GM06990 (cell line): ENCODE measurements around the gene MAML3.

Experiments
- DNase-seq: peaks from one replicate; pipeline ENCODE4 v3.0.0-alpha.2; 2011; ENCODE audit not compliant: insufficient read length; ENCODE audit errors: extremely low read depth
- H3K27me3 ChIP-seq: replicated peaks from 2 replicates; pipeline ENCODE4 v1.6.0; 2011; ENCODE audit warnings: low read length; ENCODE audit not compliant: control insufficient read depth, insufficient read depth
- H3K36me3 ChIP-seq: 2 replicates; pipeline ENCODE4 v1.5.1; 2011; ENCODE audit warnings: low read length; ENCODE audit not compliant: control insufficient read depth, insufficient read depth
- H3K4me3 ChIP-seq: replicated peaks from 2 replicates; pipeline ENCODE4 v1.5.1; 2011; ENCODE audit warnings: low read depth, mild to moderate bottlenecking, control low read depth, low read length
- CTCF ChIP-seq: IDR thresholded peaks from 2 replicates; pipeline ENCODE4 v1.5.1; 2011; ENCODE audit warnings: low read length, control low read depth, mild to moderate bottlenecking, inconsistent platforms; ENCODE audit not compliant: insufficient read depth, poor library complexity, severe bottlenecking

MAML3 gene

GRCh38 chr4:139966383-139966782 is 187.6 kb downstream of the MAML3 start:
- no peak for DNase-seq
- no peak for TF ChIP-seq CTCF
- Histone ChIP-seq H3K36me3 (no peaks in the 10 kb centered on the region), H3K4me3 (no peak overlapping the region), H3K27me3 (no peaks in the 10 kb centered on the region)

GRCh38 chr4:139965789-139966188 is 188.2 kb downstream of the MAML3 start:
- no peak for TF ChIP-seq CTCF
- no peak overlapping the region for H3K4me3 ChIP-seq
- no peaks in the 10 kb centered on the region for H3K27me3 ChIP-seq

GRCh38 chr4:139963708-139964107 is 190.3 kb downstream of the MAML3 start:
- no peak for TF ChIP-seq CTCF
- Histone ChIP-seq H3K36me3 (no peaks in the 10 kb centered on the region), H3K4me3 (no peak overlapping the region), H3K27me3 (no peaks in the 10 kb centered on the region)
- DNase-seq, result no peak

More at GRCh38 chr4:139965789-139966188, 188.2 kb downstream of the MAML3 start:
- no peaks in the 10 kb centered on the region for H3K36me3 ChIP-seq
- no peak for DNase-seq

- no peaks in the 10 kb centered on the region for H3K27me3 ChIP-seq
- TF ChIP-seq CTCF, result no peak
- no peak overlapping the region for H3K4me3 ChIP-seq
- no peak for DNase-seq
- no peaks in the 10 kb centered on the region for H3K36me3 ChIP-seq
These were observed 191.8 kb downstream of the MAML3 start for GRCh38 chr4:139962130-139962684.

- TF ChIP-seq CTCF, result no peak
- DNase-seq, result no peak
- no peak overlapping the region for H3K4me3 ChIP-seq
- no peaks in the 10 kb centered on the region; the same call in 1 of the 2 replicates for H3K27me3 ChIP-seq
- H3K36me3 ChIP-seq, result no peaks in the 10 kb centered on the region
These were observed 192.5 kb downstream of the MAML3 start for GRCh38 chr4:139961344-139961946.
